GM12878 (cell line): ENCODE measurements around the gene SCG2. TPM values are rescaled to one million over a fixed set of nuclear protein-coding genes. Genes with fewer than 3 reads are reported as not detected.

Source experiments
- ATAC-seq: fragments of 200-7000 bp; cut with Tn5 transposase; 3 replicates; pipeline ENCODE4 v1.9.1; 2020; ENCODE audit warnings: mild to moderate bottlenecking, moderate library complexity
- BruUV-seq: library from RNA; stranded (reverse); fragments of 400-500 nt; replicated peaks from 2 replicates; lab custom pipeline; 2021; lab: Mats Ljungman, UMichigan
- CTCF ChIA-PET: fragments of 300-600 bp; sonication (Branson Sonifier 250); formaldehyde crosslinking; extraction: SDS; loops from one replicate; lab custom pipeline; 2021; ENCODE audit warnings: inconsistent platforms; lab: Yijun Ruan, JAX
- POLR2A ChIA-PET: fragments of 350-600 bp; formaldehyde crosslinking; extraction: SDS; loops from one replicate; lab custom pipeline; 2021; ENCODE audit warnings: inconsistent platforms; lab: Charles Lee
- RAD21 ChIA-PET: fragments of 300-600 bp; sonication (Branson Sonifier 250); formaldehyde crosslinking; loops from one replicate; lab custom pipeline; 2023; ENCODE audit warnings: antibody characterized with exemption; ENCODE audit not compliant: unreplicated experiment; lab: Charles Lee
- SMC1A ChIA-PET: fragments of 300-600 bp; sonication (Branson Sonifier 250); formaldehyde crosslinking; loops from one replicate; lab custom pipeline; 2023; ENCODE audit not compliant: unreplicated experiment, uncharacterized antibody; lab: Charles Lee
- DNase-seq: peaks from one replicate; pipeline ENCODE4 v3.0.0-alpha.2; 2011; ENCODE audit warnings: low read depth, low spot score
- FAIRE-seq: peaks from 3 replicates; lab custom pipeline; 2011; peaks lifted over from hg19 to GRCh38; lab: Jason Lieb, UNC
- H2AFZ ChIP-seq: 2 replicates; pipeline ENCODE4 v1.6.0; 2011; ENCODE audit warnings: low read depth, low read length, control low read depth; ENCODE audit not compliant: control insufficient read depth
- H3K27ac ChIP-seq: 2 replicates; pipeline ENCODE4 v1.5.1; 2011; ENCODE audit warnings: control low read depth; ENCODE audit not compliant: control insufficient read depth, insufficient read depth
- H3K27me3 ChIP-seq, 2 experiments: replicated peaks in 1 of 2; 2 replicates each; pipeline versions ENCODE4 v1.6.0 to v1.6.1; 2011; ENCODE audit warnings: low read length in 1 of 2; ENCODE audit not compliant: control insufficient read depth in 2 of 2, insufficient read depth in 2 of 2
- H3K36me3 ChIP-seq, 2 experiments: 2 replicates each; pipeline ENCODE4 v1.5.1; 2011; ENCODE audit warnings: low read length in 1 of 2; ENCODE audit not compliant: control insufficient read depth in 2 of 2, insufficient read depth in 2 of 2
- H3K4me1 ChIP-seq: 2 replicates; pipeline ENCODE4 v1.6.1; 2011; ENCODE audit warnings: mild to moderate bottlenecking, low read length, moderate library complexity, mixed read lengths; ENCODE audit not compliant: control insufficient read depth, insufficient read depth
- H3K4me2 ChIP-seq: 2 replicates; pipeline ENCODE4 v1.6.0; 2011; ENCODE audit warnings: control low read depth; ENCODE audit not compliant: control insufficient read depth, insufficient read depth
- H3K4me3 ChIP-seq: fragments of 200-600 bp; sonication (generic); 2 replicates; pipeline ENCODE4 v1.5.1; 2016
- H3K79me2 ChIP-seq: 2 replicates; pipeline ENCODE4 v1.6.0; 2011; ENCODE audit warnings: low read length; ENCODE audit not compliant: control insufficient read depth, insufficient read depth
- H3K9ac ChIP-seq: 2 replicates; pipeline ENCODE4 v1.8.0; 2011; ENCODE audit warnings: low read length, control low read depth, mixed read lengths; ENCODE audit not compliant: control insufficient read depth, insufficient read depth
- H3K9me3 ChIP-seq: replicated peaks from 3 replicates; pipeline ENCODE4 v1.5.1; 2011; ENCODE audit warnings: mild to moderate bottlenecking, low read length; ENCODE audit not compliant: control insufficient read depth, insufficient read depth
- H4K20me1 ChIP-seq: 2 replicates; pipeline ENCODE4 v1.6.0; 2011; ENCODE audit not compliant: control insufficient read depth, insufficient read depth
- ATF2 ChIP-seq: IDR thresholded peaks from 2 replicates; pipeline ENCODE4 v1.6.1; 2012; ENCODE audit warnings: low read length, inconsistent platforms
- E4F1 ChIP-seq: fragments of 450-650 bp; IDR thresholded peaks from 2 replicates; pipeline ENCODE4 v1.6.1; 2018; ENCODE audit warnings: borderline replicate concordance, mild to moderate bottlenecking; ENCODE audit not compliant: partially characterized antibody
- ESRRA ChIP-seq: IDR thresholded peaks from 2 replicates; pipeline ENCODE4 v1.6.1; 2012; ENCODE audit warnings: mild to moderate bottlenecking, low read length, improper control_type of control experiment
- FOS ChIP-seq: IDR thresholded peaks from 3 replicates; pipeline ENCODE4 v1.6.1; 2011; ENCODE audit warnings: borderline replicate concordance; ENCODE audit not compliant: insufficient read length; ENCODE audit errors: extremely low read depth
- HDGF ChIP-seq: fragments of 450-650 bp; IDR thresholded peaks from 2 replicates; pipeline ENCODE4 v1.6.1; 2016; ENCODE audit warnings: antibody characterized with exemption
- NBN ChIP-seq: fragments of 450-650 bp; IDR thresholded peaks from 2 replicates; pipeline ENCODE4 v1.6.1; 2016
- NR2C2 ChIP-seq: IDR thresholded peaks from 2 replicates; pipeline ENCODE4 v1.6.1; 2011; ENCODE audit warnings: borderline replicate concordance, low read depth; ENCODE audit not compliant: control insufficient read depth, insufficient read length
- SIN3A ChIP-seq: IDR thresholded peaks from 2 replicates; pipeline ENCODE4 v1.6.1; 2012; ENCODE audit warnings: low read depth, low read length, improper control_type of control experiment
- SP1 ChIP-seq: IDR thresholded peaks from one replicate; pipeline ENCODE4 v1.6.1; 2011; ENCODE audit warnings: low read depth, low read length
- SUZ12 ChIP-seq: fragments of 200-600 bp; sonication (generic); IDR thresholded peaks from one replicate; pipeline ENCODE4 v1.6.1; 2018; ENCODE audit warnings: antibody characterized with exemption, mild to moderate bottlenecking; ENCODE audit not compliant: unreplicated experiment
- YY1 ChIP-seq: IDR thresholded peaks from 2 replicates; pipeline ENCODE4 v1.6.1; 2011; ENCODE audit warnings: low read depth, mild to moderate bottlenecking, low read length
- ZNF592 ChIP-seq: fragments of 450-650 bp; IDR thresholded peaks from 2 replicates; pipeline ENCODE4 v1.6.1; 2017; ENCODE audit warnings: mild to moderate bottlenecking, moderate library complexity
- WGBS: methylation state at CpG from one replicate; pipeline ENCODE4 v1.1.6; 2016; ENCODE audit warnings: low lambda C conversion rate; ENCODE audit not compliant: insufficient replicate concordance, insufficient coverage; ENCODE audit errors: missing lambda C conversion rate; 5-methylcytosine and 5-hydroxymethylcytosine counted together
- in situ Hi-C: fragments of 300-500 bp; cut with MboI; formaldehyde crosslinking; loops from 9 replicates; pipeline ENCODE4 v1.14.3; 2018; ENCODE audit warnings: mixed read lengths
- intact Hi-C: fragments of 100-400 bp; cut with micrococcal nuclease; formaldehyde crosslinking; loops from one replicate; pipeline ENCODE4 v1.14.2; 2022; ENCODE audit not compliant: unreplicated experiment
- polyA plus RNA-seq, 11 experiments: library from polyadenylated mRNA; depleted of rRNA in 4 of 11; unstranded in 6 of 11; stranded (reverse) in 5 of 11; fragments of >200 nt; fragmentation: Nextera tagmentation in 4 of 11; fragmentation: Illumina TruSeq in 1 of 11; extraction: Ambion mirVana in 4 of 11; extraction: Trizol in 1 of 11; gene quantifications; 1 replicate in 1 of 11; 2 replicates in 10 of 11; pipeline versions ENCODE4 v1.2.1 to v1.2.3, GENCODE V29; 2011 to 2016; ENCODE audit warnings: inconsistent platforms in 2 of 11, missing spikeins in 2 of 11, low read depth in 1 of 11
- total RNA-seq, 4 experiments: library from RNA; depleted of rRNA in 3 of 4; stranded (reverse); fragments of >200 nt in 3 of 4; fragmentation: Illumina TruSeq in 1 of 4; extraction: Trizol in 1 of 4; gene quantifications; 2 replicates each; pipeline versions ENCODE4 v1.2.1 to v1.2.3, GENCODE V29; 2013 to 2021

The SCG2 gene
- total and polyA plus RNA-seq, 10 of the 15 experiments (the other 5 are each of a cell fraction or from before 2014, with no cell fraction given) = 0.05 TPM; not detected in 9

GRCh38 chr2:223621901-223622300, 19.7 kb upstream of the SCG2 start (continued):
- TF ChIP-seq E4F1 (no peak), NR2C2 (no peak), SIN3A (no peak)

GRCh38 chr2:223619486-223620129, 17.4 kb upstream of the SCG2 start:
- CTCF ChIA-PET = no interaction called here
- BruUV-seq = no TSS peak
- H3K9ac ChIP-seq = no peak overlapping the region
- no peaks in the 10 kb centered on the region for H3K36me3 ChIP-seq
- no peaks in the 10 kb centered on the region for H3K79me2 ChIP-seq
- RAD21 ChIA-PET = no interaction called here
- no peak overlapping the region for H3K27ac ChIP-seq
- no peak overlapping the region for H3K4me3 ChIP-seq
- H3K9me3 ChIP-seq = no peaks in the 10 kb centered on the region
- no peak for DNase-seq
- SMC1A ChIA-PET = no interaction called here
- H2AFZ ChIP-seq = no peak overlapping the region
- H4K20me1 ChIP-seq = no peaks in the 10 kb centered on the region
- no peak for ATAC-seq
- intact Hi-C loops (no loop called here), in situ Hi-C loops (no loop called here)
- peaks cover 0 to 3% of the 10 kb centered on the region in 2 experiments; a peak in 1 of 4 replicates for H3K27me3 ChIP-seq
- 22% methylated on average over 7 of the region's 7 CpGs for WGBS
- no peak for TF ChIP-seq ATF2
- no peak for TF ChIP-seq SP1
- TF ChIP-seq HDGF = no peak
- no peak for TF ChIP-seq FOS
- no peak for TF ChIP-seq ESRRA
- no peak for TF ChIP-seq SUZ12
- TF ChIP-seq YY1 = no peak
- no peak for TF ChIP-seq ZNF592
- no peak for TF ChIP-seq NBN
- no peaks in the 10 kb centered on the region for H3K4me1 ChIP-seq
- FAIRE-seq = no peak
- H3K4me2 ChIP-seq = no peak overlapping the region
- POLR2A ChIA-PET = no interaction called here
